ENCODE measurements around the gene ARL5C. TPM values are rescaled to one million over a fixed set of nuclear protein-coding genes. Genes with fewer than 3 reads are reported as not detected.

ARL5C gene
- total RNA-seq, 4 donors from 2014 or later, result not detected

GRCh38 chr17:39173526-39174274, 7.7 kb upstream of the ARL5C start:
- no peaks in the 10 kb centered on the region for H3K36me3 ChIP-seq
- 55 to 73% methylated on average over 2 to 10 of the region's 10 CpGs for WGBS, 2 donors (ENCODE audit: low coverage in 1 of 2)
- H3K9me3 ChIP-seq, result no peaks in the 10 kb centered on the region
- no peak overlapping the region for H3K27ac ChIP-seq
- peaks cover 0 to 17% (median 6%) of the 10 kb centered on the region in 4 donors for H3K4me1 ChIP-seq
- in situ Hi-C loops (cut with MboI; ENCODE audit: low pct_ligation_motif_present in 1 of 4, low pct_unique_long_range_greater_than_20kb in 1 of 4, low sequenced_read_pairs in 3 of 4) (loop anchor here in 2 of 4 donors (10.0 to 25.0 kb wide), 3 partner anchors 61 to 311 kb away; partner anchors contain the start of genes LASP1 (in 1 of the 2) and RPL23 (in 1 of the 2)), intact Hi-C loops (cut with DNase I; ENCODE audit: low total_unique reads) (no loop called here)
- TF ChIP-seq CTCF (IDR thresholded peaks at IDR 0.05), result no peak
- TF ChIP-seq POLR2AphosphoS5 (IDR thresholded peaks at IDR 0.05), result no peak
- TF ChIP-seq EP300 (IDR thresholded peaks at IDR 0.05; ENCODE audit: low read depth), result no peak
- TF ChIP-seq POLR2A (IDR thresholded peaks at IDR 0.05), result no peak
- DNase-seq, result no peak
- no peaks in the 10 kb centered on the region for H3K27me3 ChIP-seq
- no peak overlapping the region for H3K4me3 ChIP-seq

- H3K4me1 ChIP-seq, result peaks cover 0 to 11% (median 3%) of the 10 kb centered on the region in 4 donors
- in situ Hi-C loops (cut with MboI; ENCODE audit: low pct_ligation_motif_present in 1 of 4, low pct_unique_long_range_greater_than_20kb in 1 of 4, low sequenced_read_pairs in 3 of 4), result loop anchor here in 2 of 4 donors (10.0 to 25.0 kb wide), 3 partner anchors 62 to 311 kb away; partner anchors contain the start of genes LASP1 (in 1 of the 2) and RPL23 (in 1 of the 2)
- H3K27ac ChIP-seq, result no peak overlapping the region
- H3K27me3 ChIP-seq, result no peaks in the 10 kb centered on the region
- no peak for DNase-seq
- no peak overlapping the region for H3K4me3 ChIP-seq
- TF ChIP-seq EP300 (IDR thresholded peaks at IDR 0.05; ENCODE audit: low read depth) (no peak), POLR2AphosphoS5 (IDR thresholded peaks at IDR 0.05) (no peak), POLR2A (IDR thresholded peaks at IDR 0.05) (no peak), CTCF (IDR thresholded peaks at IDR 0.05) (no peak)
- no peaks in the 10 kb centered on the region for H3K36me3 ChIP-seq
- peaks cover 0 to 3% of the 10 kb centered on the region in 2 donors for H3K9me3 ChIP-seq
- 64 to 83% methylated on average over 4 to 5 of the region's 5 CpGs for WGBS, 2 donors (ENCODE audit: low coverage in 1 of 2)
- intact Hi-C loops (cut with DNase I; ENCODE audit: low total_unique reads), result no loop called here
These were observed 7.1 kb upstream of the ARL5C start for GRCh38 chr17:39173080-39173479.

- peaks cover 0 to 9% (median 3%) of the 10 kb centered on the region in 4 donors for H3K4me1 ChIP-seq
- H3K4me3 ChIP-seq, result no peak overlapping the region
- 82% methylated on average over 5 of the region's 5 CpGs; no CpG with 5 or more reads in 1 of the 2 donors for WGBS, 2 donors (ENCODE audit: low coverage in 1 of 2)
- in situ Hi-C loops (cut with MboI; ENCODE audit: low pct_ligation_motif_present in 1 of 4, low pct_unique_long_range_greater_than_20kb in 1 of 4, low sequenced_read_pairs in 3 of 4) (loop anchor here in 2 of 4 donors (10.0 to 25.0 kb wide), 3 partner anchors 63 to 310 kb away; partner anchors contain the start of genes LASP1 (in 1 of the 2) and RPL23 (in 1 of the 2)), intact Hi-C loops (cut with DNase I; ENCODE audit: low total_unique reads) (no loop called here)
- H3K27ac ChIP-seq, result no peak overlapping the region
- peaks cover 0 to 3% of the 10 kb centered on the region in 2 donors for H3K9me3 ChIP-seq
- H3K27me3 ChIP-seq, result no peaks in the 10 kb centered on the region
- TF ChIP-seq EP300 (IDR thresholded peaks at IDR 0.05; ENCODE audit: low read depth), result no peak
- TF ChIP-seq POLR2A (IDR thresholded peaks at IDR 0.05), result no peak
- no peak for TF ChIP-seq POLR2AphosphoS5 (IDR thresholded peaks at IDR 0.05)
- TF ChIP-seq CTCF (IDR thresholded peaks at IDR 0.05), result no peak
- no peaks in the 10 kb centered on the region for H3K36me3 ChIP-seq
- DNase-seq, result no peak
These were observed 6.0 kb upstream of the ARL5C start for GRCh38 chr17:39171933-39172332.

- Histone ChIP-seq H3K4me1 (peaks cover 2 to 19% (median 4%) of the 10 kb centered on the region in 4 donors), H3K4me3 (no peak overlapping the region), H3K27me3 (peaks cover 2% of the 10 kb centered on the region), H3K27ac (no peak overlapping the region), H3K36me3 (no peaks in the 10 kb centered on the region), H3K9me3 (peaks cover 0 to 3% of the 10 kb centered on the region in 2 donors)
- no peak for TF ChIP-seq CTCF (IDR thresholded peaks at IDR 0.05)
- TF ChIP-seq EP300 (IDR thresholded peaks at IDR 0.05; ENCODE audit: low read depth), result no peak
- no peak for TF ChIP-seq POLR2A (IDR thresholded peaks at IDR 0.05)
- no peak for TF ChIP-seq POLR2AphosphoS5 (IDR thresholded peaks at IDR 0.05)
- in situ Hi-C loops (cut with MboI; ENCODE audit: low pct_ligation_motif_present in 1 of 4, low pct_unique_long_range_greater_than_20kb in 1 of 4, low sequenced_read_pairs in 3 of 4) (loop anchor here in 2 of 4 donors (10.0 to 25.0 kb wide), 3 partner anchors 64 to 308 kb away; partner anchors contain the start of genes LASP1 (in 1 of the 2) and RPL23 (in 1 of the 2)), intact Hi-C loops (cut with DNase I; ENCODE audit: low total_unique reads) (no loop called here)
- 61% methylated on average over 6 of the region's 6 CpGs; no CpG with 5 or more reads in 1 of the 2 donors for WGBS, 2 donors (ENCODE audit: low coverage in 1 of 2)
- no peak for DNase-seq
These were observed 4.6 kb upstream of the ARL5C start for GRCh38 chr17:39170558-39170957.
